Fibroblast of skin of abdomen (primary cell): ENCODE measurements around the gene FIS1.
A peak's percentile ranks its signal among the peaks of the same experiment; 100 is the strongest.
"Not testable (repeated sequence)": the region's sequence is repeated elsewhere in the genome, so short reads cannot be mapped to it uniquely, and the experiment has no call there.

ENCODE experiments used
- DNase-seq: peaks from one replicate; pipeline ENCODE4 v3.0.0-alpha.2; 2013

The FIS1 gene

GRCh38 chr7:101232141-101232850 lies 12.6 kb downstream of the FIS1 start:
- no peak for DNase-seq

GRCh38 chr7:101231644-101232043 lies 13.2 kb downstream of the FIS1 start:
- DNase-seq: no peak

- DNase-seq: no peak
Measured at GRCh38 chr7:101226721-101227120, 18.2 kb downstream of the FIS1 start.

GRCh38 chr7:101225650-101226049 lies 19.2 kb downstream of the FIS1 start:
- no peak for DNase-seq

GRCh38 chr7:101223528-101223927 lies 21.4 kb downstream of the FIS1 start:
- no peak for DNase-seq

- DNase-seq: no peak
Measured at GRCh38 chr7:101222275-101222830, 22.5 kb downstream of the FIS1 start.

GRCh38 chr7:101220295-101220694 lies 24.6 kb downstream of the FIS1 start:
- DNase-seq: no peak

GRCh38 chr7:101218236-101219125 lies 26.4 kb downstream of the FIS1 start:
- DNase-seq: no peak

GRCh38 chr7:101217388-101218235 lies 27.3 kb downstream of the FIS1 start, which contains the start of the genes PLOD3 and ZNHIT1:
TSS of gene PLOD3 (minus strand) at chr7:101217581. CDS start at chr7:101217274, 307 bp downstream.
TSS of gene ZNHIT1 (plus strand) at chr7:101218165. CDS start at chr7:101218196, 31 bp downstream.
- DNase-seq: peak; percentile 98

GRCh38 chr7:101216860-101217387 lies 28.0 kb downstream of the FIS1 start:
- no peak for DNase-seq

- DNase-seq: no peak
Measured at GRCh38 chr7:101216001-101216859, 28.7 kb downstream of the FIS1 start.

- DNase-seq: no peak
Measured at GRCh38 chr7:101212014-101212413, 32.9 kb downstream of the FIS1 start.

GRCh38 chr7:101211501-101211900 lies 33.4 kb downstream of the FIS1 start:
- no peak for DNase-seq

GRCh38 chr7:101210143-101210542 lies 34.7 kb downstream of the FIS1 start:
- DNase-seq: no peak

- DNase-seq: no peak
Measured at GRCh38 chr7:101208794-101209193, 36.1 kb downstream of the FIS1 start.

- no peak for DNase-seq
Measured at GRCh38 chr7:101207459-101207858, 37.4 kb downstream of the FIS1 start.

GRCh38 chr7:101206665-101207042 lies 38.2 kb downstream of the FIS1 start:
- no peak for DNase-seq

GRCh38 chr7:101205901-101206664 lies 38.8 kb downstream of the FIS1 start:
- DNase-seq: no peak

- not testable (repeated sequence) for DNase-seq
Measured at GRCh38 chr7:101203740-101204738, 40.8 kb downstream of the FIS1 start.
